Omental fat pad (tissue), 4 donors: ENCODE data around the gene CETN1. TPM values are rescaled to one million over a fixed set of nuclear protein-coding genes. Genes with fewer than 3 reads are reported as not detected.
A peak's percentile ranks its signal among the peaks of the same experiment; 100 is the strongest.

Experiments
- ATAC-seq: fragments of 150-250 bp; one replicate; pipeline ENCODE4 v1.9.1; 2016; ENCODE audit warnings: mild to moderate bottlenecking, moderate library complexity; ENCODE audit not compliant: low FRiP score
- DNase-seq: peaks from one replicate; pipeline ENCODE4 v3.0.0-alpha.2; 2019; ENCODE audit warnings: low spot score
- total RNA-seq, 4 donors: library from RNA; depleted of rRNA; stranded (reverse); fragments of >200 nt; gene quantifications; one replicate each; pipeline ENCODE4 v1.1.0, GENCODE V29; 2016
- TF ChIP-seq, protein P1 (sequence below), 3 donors: fragments of 450-650 bp; IDR thresholded peaks; one replicate each; pipeline ENCODE4 v1.5.1; 2016 to 2017; ENCODE audit warnings: antibody characterized with exemption in 3 of 3, mild to moderate bottlenecking in 3 of 3, moderate library complexity in 2 of 3

CETN1 gene
- total RNA-seq, 4 donors from 2014 or later: not detected

DNA sequence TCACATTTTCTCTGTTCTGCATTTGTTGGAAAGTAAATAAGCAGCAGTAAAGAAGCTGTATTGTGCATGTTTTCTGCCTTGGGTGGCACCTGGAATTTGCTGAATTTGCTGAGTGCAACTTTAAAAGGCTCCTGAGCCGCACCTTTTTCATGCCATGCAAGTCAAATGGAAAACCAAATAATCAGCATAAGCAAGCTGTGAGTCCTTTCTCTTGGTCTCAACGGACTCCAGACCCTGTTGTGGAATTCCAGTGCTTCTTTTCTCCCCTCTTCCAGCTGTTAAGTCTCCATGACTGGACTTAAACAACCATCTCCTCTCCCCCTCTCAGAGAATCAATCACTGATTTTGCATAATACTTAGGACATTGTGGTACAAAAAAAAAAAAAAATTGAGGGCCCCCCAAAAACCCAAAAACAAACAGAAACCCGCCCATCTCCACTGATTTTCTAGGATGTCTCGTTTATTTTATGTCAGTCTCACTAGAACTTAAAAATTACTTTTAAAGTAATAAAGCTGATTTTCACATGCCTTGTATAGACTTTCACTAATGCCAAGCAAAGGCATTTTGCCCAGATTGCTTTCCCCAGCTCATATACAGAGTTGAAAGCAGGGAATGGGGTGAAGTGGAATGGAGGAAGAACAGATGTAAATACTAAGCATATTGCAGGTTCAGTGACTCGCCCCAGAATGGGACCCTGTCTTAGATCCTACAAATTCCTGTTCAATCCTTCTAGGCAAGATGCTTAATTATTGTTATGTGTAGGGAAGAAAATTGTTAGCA lies 5.1 kb upstream of the CETN1 start:
- DNase-seq: no peak
- TF ChIP-seq, protein P1, sequence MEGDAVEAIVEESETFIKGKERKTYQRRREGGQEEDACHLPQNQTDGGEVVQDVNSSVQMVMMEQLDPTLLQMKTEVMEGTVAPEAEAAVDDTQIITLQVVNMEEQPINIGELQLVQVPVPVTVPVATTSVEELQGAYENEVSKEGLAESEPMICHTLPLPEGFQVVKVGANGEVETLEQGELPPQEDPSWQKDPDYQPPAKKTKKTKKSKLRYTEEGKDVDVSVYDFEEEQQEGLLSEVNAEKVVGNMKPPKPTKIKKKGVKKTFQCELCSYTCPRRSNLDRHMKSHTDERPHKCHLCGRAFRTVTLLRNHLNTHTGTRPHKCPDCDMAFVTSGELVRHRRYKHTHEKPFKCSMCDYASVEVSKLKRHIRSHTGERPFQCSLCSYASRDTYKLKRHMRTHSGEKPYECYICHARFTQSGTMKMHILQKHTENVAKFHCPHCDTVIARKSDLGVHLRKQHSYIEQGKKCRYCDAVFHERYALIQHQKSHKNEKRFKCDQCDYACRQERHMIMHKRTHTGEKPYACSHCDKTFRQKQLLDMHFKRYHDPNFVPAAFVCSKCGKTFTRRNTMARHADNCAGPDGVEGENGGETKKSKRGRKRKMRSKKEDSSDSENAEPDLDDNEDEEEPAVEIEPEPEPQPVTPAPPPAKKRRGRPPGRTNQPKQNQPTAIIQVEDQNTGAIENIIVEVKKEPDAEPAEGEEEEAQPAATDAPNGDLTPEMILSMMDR (IDR thresholded peaks at IDR 0.05): no peak
- ATAC-seq: no peak

DNA sequence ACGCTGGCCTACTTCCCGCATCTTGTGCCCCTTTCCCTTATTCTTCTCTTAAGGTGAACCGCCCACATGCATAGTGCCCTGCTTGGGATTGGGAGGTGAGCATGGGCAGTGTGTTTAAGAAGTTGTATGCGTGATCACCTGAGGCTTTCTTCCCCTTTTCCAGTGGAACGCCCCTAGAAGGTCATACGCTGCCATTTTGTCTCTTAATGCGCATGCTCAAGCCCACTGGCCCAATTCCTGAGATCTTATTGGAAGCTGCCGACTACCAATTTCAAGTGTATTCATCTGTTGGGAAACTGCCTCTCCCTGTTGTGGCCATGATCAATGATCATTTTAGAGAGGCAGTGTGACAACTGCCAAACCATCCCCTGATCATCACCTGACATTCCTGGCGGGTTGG lies 3.3 kb upstream of the CETN1 start:
- no peak for ATAC-seq
- DNase-seq: no peak
- TF ChIP-seq, protein P1 (IDR thresholded peaks at IDR 0.05): no peak

DNA sequence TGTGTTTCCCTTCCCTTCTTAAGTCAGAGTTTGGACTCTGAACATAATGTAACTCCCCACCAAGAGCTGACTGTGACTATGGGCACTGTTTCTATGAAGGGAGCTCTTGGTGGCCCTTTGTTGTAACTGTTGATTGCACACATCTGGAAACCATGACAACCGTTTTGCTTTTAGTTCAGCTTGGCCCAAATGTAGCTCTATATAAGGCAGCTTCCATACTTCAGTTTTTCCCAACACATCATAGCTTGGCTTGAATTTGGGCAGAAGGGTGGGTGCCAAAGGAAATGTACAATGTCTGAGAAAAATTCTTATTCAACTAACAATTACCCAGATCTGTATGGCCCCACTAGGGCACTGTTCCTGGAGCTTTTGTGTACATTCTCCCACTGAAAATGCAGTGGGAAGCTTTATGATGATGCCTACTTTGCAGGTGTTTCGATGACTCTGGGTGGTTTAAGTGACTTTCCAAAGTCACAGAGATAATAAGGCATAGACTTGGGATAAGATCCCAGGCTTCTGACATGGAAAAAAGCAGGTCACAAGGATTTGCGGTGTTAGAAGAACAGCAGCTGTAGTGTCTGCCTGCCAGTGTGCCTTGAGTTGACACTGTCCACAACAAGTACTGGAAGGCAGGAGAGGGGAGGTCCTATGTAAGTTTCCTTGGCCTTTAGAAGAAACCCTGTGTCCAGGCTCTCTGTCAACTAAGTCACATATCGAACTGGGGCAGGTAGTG lies 2.4 kb upstream of the CETN1 start:
- TF ChIP-seq, protein P1 (IDR thresholded peaks at IDR 0.05): no peak
- ATAC-seq: no peak

DNA sequence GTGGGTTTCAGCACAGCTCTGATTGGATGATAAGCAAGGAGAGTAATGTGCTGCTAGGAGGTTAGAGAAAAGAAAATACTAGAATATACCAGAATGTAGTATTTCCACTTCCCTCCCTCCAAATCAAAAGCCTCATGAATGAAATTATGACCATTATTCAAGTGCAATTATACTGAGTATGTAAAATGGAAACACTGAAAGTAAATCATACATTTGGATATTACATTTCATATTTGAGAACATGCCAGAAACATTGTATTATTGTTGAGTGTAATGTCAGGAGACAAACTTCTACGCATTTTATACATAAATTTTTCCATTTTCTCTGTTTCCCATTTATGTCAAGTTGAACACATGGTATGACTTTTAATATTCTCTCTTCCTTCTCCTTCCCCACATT lies 942 bp upstream of the CETN1 start:
- no peak for DNase-seq
- TF ChIP-seq, protein P1 (IDR thresholded peaks at IDR 0.05): no peak

More for the DNA sequence above, 2.4 kb upstream of the CETN1 start:
- DNase-seq: no peak

DNA sequence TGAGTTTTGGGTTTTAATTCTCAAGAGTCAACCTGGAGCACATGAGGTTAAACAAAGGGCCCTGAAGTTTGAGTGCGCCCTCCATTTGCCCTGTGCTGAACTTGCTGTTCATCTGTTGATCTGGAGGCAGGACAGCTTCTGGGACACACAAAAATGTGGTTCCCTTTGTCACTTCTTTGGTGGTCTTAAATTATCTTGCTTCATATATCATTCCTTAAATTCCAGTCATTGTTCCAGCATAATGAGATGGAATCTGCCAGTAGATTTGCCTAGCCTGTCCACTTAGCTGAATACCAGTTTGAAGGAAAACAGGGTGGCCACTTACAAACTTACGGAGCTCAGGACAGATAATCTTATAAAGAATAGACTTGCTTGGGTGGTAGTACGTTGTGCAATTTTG lies 916 bp downstream of the CETN1 start:
- TF ChIP-seq, protein P1 (IDR thresholded peaks at IDR 0.05): no peak
- ATAC-seq (no peak), DNase-seq (no peak)

More for the DNA sequence above, 942 bp upstream of the CETN1 start:
- ATAC-seq: no peak

DNA sequence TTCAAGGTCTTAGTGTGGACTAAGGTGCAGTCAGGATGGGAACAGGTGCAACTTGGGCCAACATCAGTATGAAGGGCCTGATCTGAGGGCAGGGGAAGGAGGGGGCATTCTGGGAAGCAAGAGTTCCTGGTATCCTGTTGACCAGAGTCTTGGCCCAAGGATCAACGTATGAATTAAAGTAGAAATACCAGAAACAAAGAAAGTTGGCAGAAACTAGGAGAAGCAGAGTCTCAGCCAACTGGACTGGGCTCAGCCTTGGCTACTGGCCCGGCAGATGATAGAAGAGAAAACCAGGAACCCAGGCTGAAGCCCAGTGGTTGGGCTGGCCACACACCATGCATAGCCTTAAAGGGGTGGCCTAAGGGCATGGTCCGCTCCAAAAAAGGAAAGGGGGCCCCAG lies 2.3 kb downstream of the CETN1 start:
- no peak for DNase-seq
- ATAC-seq: peak; percentile 41
- TF ChIP-seq, protein P1 (IDR thresholded peaks at IDR 0.05): no peak
